B cell (primary cell): ENCODE results near the gene FDX1. TPM values are rescaled to one million over a fixed set of nuclear protein-coding genes. Genes with fewer than 3 reads are reported as not detected.

ENCODE experiments used
- ATAC-seq: fragments of 200-7000 bp; cut with Tn5 transposase; one replicate; pipeline ENCODE4 v1.10.0; 2021; ENCODE audit warnings: low read depth, mild to moderate bottlenecking, moderate number of reproducible peaks, moderate library complexity
- CTCF ChIA-PET: fragments of 350-600 bp; sonication (Branson Sonifier 250); formaldehyde crosslinking; loops from one replicate; lab custom pipeline; 2021; ENCODE audit warnings: antibody characterized with exemption, inconsistent platforms; lab: Charles Lee
- POLR2A ChIA-PET: fragments of 350-600 bp; sonication (Branson Sonifier 250); formaldehyde crosslinking; loops from one replicate; lab custom pipeline; 2021; ENCODE audit warnings: antibody characterized with exemption; lab: Charles Lee
- DNase-seq: peaks from one replicate; pipeline ENCODE4 v3.0.0; 2013
- H2AFZ ChIP-seq: 2 replicates; pipeline ENCODE4 v1.6.1; 2012; ENCODE audit warnings: mild to moderate bottlenecking, low read depth, low read length; ENCODE audit not compliant: insufficient read depth, poor library complexity, severe bottlenecking
- H3K27ac ChIP-seq, 2 donors: 1 replicate in 1 of 2; 2 replicates in 1 of 2; pipeline ENCODE4 v1.5.1; 2012 to 2013; ENCODE audit warnings: low read length in 2 of 2, mild to moderate bottlenecking in 2 of 2, moderate library complexity in 1 of 2
- H3K27me3 ChIP-seq, 4 experiments: fragments of 200-600 bp in 1 of 4; sonication (generic) in 1 of 4; replicated peaks in 1 of 4; 1 replicate in 2 of 4; 2 replicates in 2 of 4; pipeline versions ENCODE4 v1.6.1 to v1.7.0; 2013 to 2016; ENCODE audit warnings: low read length in 3 of 4, mild to moderate bottlenecking in 2 of 4, mixed read lengths in 1 of 4, moderate library complexity in 1 of 4; ENCODE audit not compliant: insufficient read depth in 4 of 4, control insufficient read depth in 3 of 4; ENCODE audit errors: control extremely low read depth in 1 of 4
- H3K36me3 ChIP-seq, 2 experiments: replicated peaks in 1 of 2; 1 replicate in 1 of 2; 2 replicates in 1 of 2; pipeline versions ENCODE4 v1.6.1 to v1.7.1; 2013; ENCODE audit warnings: low read length in 1 of 2; ENCODE audit not compliant: insufficient read depth in 2 of 2, control insufficient read depth in 1 of 2; ENCODE audit errors: control extremely low read depth in 1 of 2, extremely low read depth in 1 of 2
- H3K4me1 ChIP-seq, 2 donors: fragments of 200-600 bp in 1 of 2; sonication (generic) in 1 of 2; 1 replicate in 1 of 2; 2 replicates in 1 of 2; pipeline versions ENCODE4 v1.5.1 to v1.6.1; 2013 to 2017; ENCODE audit warnings: low read length in 2 of 2; ENCODE audit not compliant: control insufficient read depth in 2 of 2, insufficient read depth in 2 of 2
- H3K4me2 ChIP-seq: replicated peaks from 2 replicates; pipeline ENCODE3; 2012; ENCODE audit warnings: mild to moderate bottlenecking, low read depth, low read length; ENCODE audit not compliant: poor library complexity, severe bottlenecking
- H3K4me3 ChIP-seq, 5 experiments: fragments of 200-600 bp in 1 of 5; sonication (generic) in 1 of 5; 1 replicate in 3 of 5; 2 replicates in 2 of 5; pipeline versions ENCODE4 v1.5.1 to v1.7.0; 2011 to 2016; ENCODE audit warnings: low read length in 4 of 5, mild to moderate bottlenecking in 4 of 5, low read depth in 2 of 5, control low read depth in 1 of 5, moderate library complexity in 1 of 5; ENCODE audit not compliant: insufficient read depth in 1 of 5; ENCODE audit errors: control extremely low read depth in 1 of 5, extremely low read depth in 1 of 5
- H3K79me2 ChIP-seq: fragments of 200-600 bp; sonication (generic); one replicate; pipeline ENCODE4 v1.6.0; 2016; ENCODE audit warnings: low read length; ENCODE audit not compliant: control insufficient read depth, insufficient read depth
- H3K9ac ChIP-seq: fragments of 200-600 bp; sonication (generic); 2 replicates; pipeline ENCODE4 v1.6.1; 2017; ENCODE audit warnings: mild to moderate bottlenecking, low read length, moderate library complexity
- H3K9me3 ChIP-seq, 3 donors: one replicate each; pipeline versions ENCODE4 v1.6.1 to v1.7.1; 2013; ENCODE audit warnings: low read length in 2 of 3; ENCODE audit not compliant: control insufficient read depth in 2 of 3, insufficient read depth in 1 of 3; ENCODE audit errors: control extremely low read depth in 1 of 3
- H4K20me1 ChIP-seq: 2 replicates; pipeline ENCODE4 v1.6.0; 2012; ENCODE audit warnings: mild to moderate bottlenecking, low read length; ENCODE audit not compliant: insufficient read depth, control insufficient read depth, poor library complexity, severe bottlenecking
- H3K27ac Mint-ChIP-seq: one replicate; pipeline ENCODE4 v1.8.0; 2021; ENCODE audit warnings: mixed read lengths
- H3K27me3 Mint-ChIP-seq: one replicate; pipeline ENCODE4 v1.8.0; 2021; ENCODE audit warnings: mixed read lengths
- H3K4me1 Mint-ChIP-seq: one replicate; pipeline ENCODE4 v1.8.0; 2021; ENCODE audit warnings: mixed read lengths
- H3K4me3 Mint-ChIP-seq: one replicate; pipeline ENCODE4 v1.8.0; 2021; ENCODE audit warnings: mixed read lengths
- H3K9me3 Mint-ChIP-seq: one replicate; pipeline ENCODE4 v1.8.0; 2022; ENCODE audit warnings: mixed read lengths; ENCODE audit not compliant: insufficient read depth
- CTCF ChIP-seq: fragments of 200-600 bp; IDR thresholded peaks from one replicate; pipeline ENCODE4 v1.8.0; 2022; ENCODE audit warnings: antibody characterized with exemption, mild to moderate bottlenecking
- EZH2 ChIP-seq: IDR thresholded peaks from 2 replicates; pipeline ENCODE4 v1.6.1; 2012; ENCODE audit warnings: borderline replicate concordance, low read depth, mild to moderate bottlenecking, moderate library complexity, low read length; ENCODE audit not compliant: insufficient read depth, poor library complexity, severe bottlenecking
- WGBS: methylation state at CpG from one replicate; pipeline ENCODE4 v1.1.5; 2013; ENCODE audit warnings: missing lambda C conversion rate; ENCODE audit not compliant: insufficient coverage; 5-methylcytosine and 5-hydroxymethylcytosine counted together
- intact Hi-C: fragments of 100-400 bp; cut with micrococcal nuclease; formaldehyde crosslinking; loops from one replicate; pipeline ENCODE4 v1.10.0; 2022
- polyA plus RNA-seq: library from polyadenylated mRNA; depleted of rRNA; stranded (reverse); fragments of >200 nt; gene quantifications from 2 replicates; pipeline ENCODE4 v1.2.3, GENCODE V29; 2012
- total RNA-seq, 2 donors: library from RNA; stranded (reverse); fragments of 120-200 nt in 1 of 2; gene quantifications; 1 replicate in 1 of 2; 2 replicates in 1 of 2; pipeline versions ENCODE4 v1.2.3 to v1.2.4, GENCODE V29; 2013 to 2022

FDX1 gene
- total and polyA plus RNA-seq, 2 donors (not counting 1 experiment from before 2014, with no cell fraction given): 3.5 to 11.2 TPM

GRCh38 chr11:110424775-110425444 is 4.8 kb upstream of the FDX1 start:
- H3K27me3 Mint-ChIP-seq: peaks cover 3% of the 10 kb centered on the region
- no CpG with 5 or more reads among the region's 3 CpGs for WGBS
- no peaks in the 10 kb centered on the region for H3K27me3 ChIP-seq
- no peak overlapping the region for H2AFZ ChIP-seq
- peaks cover 5 to 6% of the 10 kb centered on the region in 2 donors for H3K4me1 ChIP-seq
- ChIA-PET CTCF (interaction anchor here (1.1 to 3.8 kb wide), 5 partner anchors 8 to 1011 kb away, joined by 3 to 15 read pairs (median 4); no protein-coding TSS in a partner anchor), POLR2A (no interaction called here)
- ATAC-seq (no peak), DNase-seq (no peak)
- no peaks in the 10 kb centered on the region for H3K9me3 Mint-ChIP-seq
- H3K27ac Mint-ChIP-seq: no peak overlapping the region
- H3K9me3 ChIP-seq: peaks cover 0 to 3% (median 1%) of the 10 kb centered on the region in 3 donors
- H3K4me2 ChIP-seq: no peak overlapping the region
- no peak overlapping the region for H3K4me3 ChIP-seq
- H3K4me3 Mint-ChIP-seq: no peak overlapping the region
- TF ChIP-seq CTCF (no peak), EZH2 (no peak)
- intact Hi-C loops: no loop called here
- H3K4me1 Mint-ChIP-seq: peaks cover 7% of the 10 kb centered on the region
- no peak overlapping the region for H3K9ac ChIP-seq
- H3K36me3 ChIP-seq: no peaks in the 10 kb centered on the region
- no peaks in the 10 kb centered on the region for H4K20me1 ChIP-seq
- H3K79me2 ChIP-seq: no peaks in the 10 kb centered on the region
- no peak overlapping the region for H3K27ac ChIP-seq

- Histone ChIP-seq H3K27ac (no peak overlapping the region), H3K4me3 (no peak overlapping the region), H4K20me1 (peaks cover 3% of the 10 kb centered on the region), H3K4me2 (no peak overlapping the region), H3K36me3 (no peaks in the 10 kb centered on the region), H3K9me3 (peaks cover 0 to 1% (median 1%) of the 10 kb centered on the region in 3 donors), H3K79me2 (peaks cover 8% of the 10 kb centered on the region), H3K4me1 (peaks cover 5 to 13% of the 10 kb centered on the region in 2 donors), H2AFZ (no peak overlapping the region), H3K9ac (no peak overlapping the region), H3K27me3 (no peaks in the 10 kb centered on the region)
- TF ChIP-seq CTCF: no peak
- no peak for TF ChIP-seq EZH2
- DNase-seq (no peak), ATAC-seq (no peak)
- H3K27ac Mint-ChIP-seq: no peak overlapping the region
- peaks cover 12% of the 10 kb centered on the region for H3K4me1 Mint-ChIP-seq
- CTCF ChIA-PET: interaction anchor here (1.1 to 3.8 kb wide), 4 partner anchors 7 to 1010 kb away, joined by 3 to 15 read pairs (median 6); no protein-coding TSS in a partner anchor
- no peaks in the 10 kb centered on the region for H3K9me3 Mint-ChIP-seq
- 89% methylated on average over 3 of the region's 9 CpGs for WGBS
- intact Hi-C loops: no loop called here
- POLR2A ChIA-PET: no interaction called here
- no peaks in the 10 kb centered on the region for H3K27me3 Mint-ChIP-seq
- H3K4me3 Mint-ChIP-seq: no peak overlapping the region
Measured at GRCh38 chr11:110425751-110426545, 3.8 kb upstream of the FDX1 start.
